NCI-H524 (cell line): ENCODE measurements around the gene DPT.

Experiments
- DNase-seq, 2 experiments: peaks; one replicate each; lab custom pipeline; 2025; lab: John Stamatoyannopoulos, UW

Gene DPT

GRCh38 chr1:168664069-168664834 lies 64.8 kb downstream of the DPT start:
- no peak for DNase-seq

- peak in 1 of 2 experiments; percentile 45 for DNase-seq
Observed at GRCh38 chr1:168656485-168656884, 72.5 kb downstream of the DPT start.

- DNase-seq: no peak
Observed at GRCh38 chr1:168654198-168654915, 74.6 kb downstream of the DPT start.

GRCh38 chr1:168653567-168653966 lies 75.4 kb downstream of the DPT start:
- DNase-seq: no peak

GRCh38 chr1:168645721-168646120 lies 83.3 kb downstream of the DPT start:
- no peak for DNase-seq
